ENCODE data around the gene LIPC.

DNA sequence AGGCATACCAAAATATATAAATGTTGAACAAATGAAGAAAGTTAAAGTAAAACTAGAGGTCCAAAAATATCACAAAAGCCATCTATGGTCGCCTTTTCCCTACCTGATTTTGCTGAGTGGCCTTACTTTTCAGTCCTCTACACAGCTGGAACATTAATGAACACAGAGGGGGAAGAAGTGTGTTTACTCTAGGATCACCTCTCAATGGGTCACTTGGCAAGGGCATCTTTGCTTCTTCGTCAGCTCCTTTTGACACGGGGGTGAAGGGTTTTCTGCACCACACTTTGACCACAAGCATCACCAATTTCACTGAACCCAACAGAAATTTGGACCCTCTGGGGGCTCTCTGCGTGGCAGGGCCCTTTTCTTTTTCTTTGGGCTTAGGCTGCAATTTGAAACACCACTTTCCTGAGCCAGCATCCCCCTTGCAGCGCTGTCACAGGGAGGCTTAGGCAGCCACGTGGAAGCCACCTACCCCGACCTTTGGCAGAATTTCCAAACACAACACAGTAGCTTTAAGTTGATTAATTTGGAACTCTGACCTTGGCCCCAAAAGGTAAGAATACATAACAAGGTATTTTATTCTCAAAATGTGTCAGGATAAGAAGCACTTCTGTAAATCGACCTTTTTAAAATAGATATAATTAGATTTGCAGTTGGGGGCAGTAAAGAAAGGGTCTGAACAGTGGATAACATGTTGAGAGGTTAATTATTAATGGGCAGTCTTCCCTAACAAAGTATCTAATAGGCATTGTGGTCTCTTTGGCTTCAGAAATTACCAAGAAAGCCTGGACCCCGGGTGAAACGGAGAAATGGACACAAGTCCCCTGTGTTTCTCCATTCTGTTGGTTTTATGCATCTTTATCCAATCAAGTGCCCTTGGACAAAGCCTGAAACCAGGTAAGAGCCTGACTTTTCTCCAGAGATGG, at the start of gene LIPC:
- TF ChIP-seq, protein P1, sequence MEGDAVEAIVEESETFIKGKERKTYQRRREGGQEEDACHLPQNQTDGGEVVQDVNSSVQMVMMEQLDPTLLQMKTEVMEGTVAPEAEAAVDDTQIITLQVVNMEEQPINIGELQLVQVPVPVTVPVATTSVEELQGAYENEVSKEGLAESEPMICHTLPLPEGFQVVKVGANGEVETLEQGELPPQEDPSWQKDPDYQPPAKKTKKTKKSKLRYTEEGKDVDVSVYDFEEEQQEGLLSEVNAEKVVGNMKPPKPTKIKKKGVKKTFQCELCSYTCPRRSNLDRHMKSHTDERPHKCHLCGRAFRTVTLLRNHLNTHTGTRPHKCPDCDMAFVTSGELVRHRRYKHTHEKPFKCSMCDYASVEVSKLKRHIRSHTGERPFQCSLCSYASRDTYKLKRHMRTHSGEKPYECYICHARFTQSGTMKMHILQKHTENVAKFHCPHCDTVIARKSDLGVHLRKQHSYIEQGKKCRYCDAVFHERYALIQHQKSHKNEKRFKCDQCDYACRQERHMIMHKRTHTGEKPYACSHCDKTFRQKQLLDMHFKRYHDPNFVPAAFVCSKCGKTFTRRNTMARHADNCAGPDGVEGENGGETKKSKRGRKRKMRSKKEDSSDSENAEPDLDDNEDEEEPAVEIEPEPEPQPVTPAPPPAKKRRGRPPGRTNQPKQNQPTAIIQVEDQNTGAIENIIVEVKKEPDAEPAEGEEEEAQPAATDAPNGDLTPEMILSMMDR (IDR thresholded peaks at IDR 0.05), result no peak
- no peak for TF ChIP-seq POLR2A (IDR thresholded peaks at IDR 0.05)

Data from thyroid gland (tissue), 4 donors.